Activated CD8-positive, alpha-beta T cell treated with anti-CD3 and anti-CD28 coated beads for 36 hours (primary cell): ENCODE measurements around the gene TMEM31. TPM values are rescaled to one million over a fixed set of nuclear protein-coding genes. Genes with fewer than 3 reads are reported as not detected.

ENCODE experiments used
- ATAC-seq: fragments of 200-7000 bp; cut with Tn5 transposase; one replicate; pipeline ENCODE4 v1.10.0; 2021; ENCODE audit warnings: mild to moderate bottlenecking, moderate library complexity
- CTCF ChIA-PET: fragments of 350-600 bp; sonication (Branson Sonifier 250); formaldehyde crosslinking; loops from one replicate; lab custom pipeline; 2021; ENCODE audit warnings: antibody characterized with exemption; lab: Charles Lee
- POLR2A ChIA-PET: fragments of 350-600 bp; sonication (Branson Sonifier 250); formaldehyde crosslinking; loops from one replicate; lab custom pipeline; 2021; ENCODE audit warnings: antibody characterized with exemption; lab: Charles Lee
- DNase-seq: peaks from one replicate; pipeline ENCODE4 v3.0.0-alpha.2; 2020
- H3K27ac Mint-ChIP-seq: one replicate; pipeline ENCODE4 v1.8.0; 2021; ENCODE audit warnings: mild to moderate bottlenecking, mixed read lengths
- H3K27me3 Mint-ChIP-seq: one replicate; pipeline ENCODE4 v1.8.0; 2021; ENCODE audit warnings: mixed read lengths
- H3K36me3 Mint-ChIP-seq: one replicate; pipeline ENCODE4 v1.8.0; 2021; ENCODE audit warnings: low read depth, mixed read lengths
- H3K4me1 Mint-ChIP-seq: one replicate; pipeline ENCODE4 v1.8.0; 2021; ENCODE audit warnings: low read depth, mixed read lengths
- H3K4me3 Mint-ChIP-seq: one replicate; pipeline ENCODE4 v1.8.0; 2021; ENCODE audit warnings: mild to moderate bottlenecking, moderate library complexity, mixed read lengths
- H3K9me3 Mint-ChIP-seq: one replicate; pipeline ENCODE4 v1.8.0; 2021; ENCODE audit warnings: mixed read lengths
- intact Hi-C: fragments of 100-400 bp; cut with micrococcal nuclease; formaldehyde crosslinking; loops from one replicate; pipeline ENCODE4 v1.10.0; 2022
- total RNA-seq, 2 experiments: library from RNA; stranded (reverse); gene quantifications; one replicate each; pipeline ENCODE4 v1.2.3, GENCODE V29; 2021
- TF ChIP-seq, protein P1 (sequence below): fragments of 200-600 bp; IDR thresholded peaks from one replicate; pipeline ENCODE4 v1.8.0; 2022; ENCODE audit warnings: antibody characterized with exemption, mild to moderate bottlenecking

TMEM31 gene
- total RNA-seq, 2 experiments from 2014 or later: 0.52 to 1.1 TPM

DNA sequence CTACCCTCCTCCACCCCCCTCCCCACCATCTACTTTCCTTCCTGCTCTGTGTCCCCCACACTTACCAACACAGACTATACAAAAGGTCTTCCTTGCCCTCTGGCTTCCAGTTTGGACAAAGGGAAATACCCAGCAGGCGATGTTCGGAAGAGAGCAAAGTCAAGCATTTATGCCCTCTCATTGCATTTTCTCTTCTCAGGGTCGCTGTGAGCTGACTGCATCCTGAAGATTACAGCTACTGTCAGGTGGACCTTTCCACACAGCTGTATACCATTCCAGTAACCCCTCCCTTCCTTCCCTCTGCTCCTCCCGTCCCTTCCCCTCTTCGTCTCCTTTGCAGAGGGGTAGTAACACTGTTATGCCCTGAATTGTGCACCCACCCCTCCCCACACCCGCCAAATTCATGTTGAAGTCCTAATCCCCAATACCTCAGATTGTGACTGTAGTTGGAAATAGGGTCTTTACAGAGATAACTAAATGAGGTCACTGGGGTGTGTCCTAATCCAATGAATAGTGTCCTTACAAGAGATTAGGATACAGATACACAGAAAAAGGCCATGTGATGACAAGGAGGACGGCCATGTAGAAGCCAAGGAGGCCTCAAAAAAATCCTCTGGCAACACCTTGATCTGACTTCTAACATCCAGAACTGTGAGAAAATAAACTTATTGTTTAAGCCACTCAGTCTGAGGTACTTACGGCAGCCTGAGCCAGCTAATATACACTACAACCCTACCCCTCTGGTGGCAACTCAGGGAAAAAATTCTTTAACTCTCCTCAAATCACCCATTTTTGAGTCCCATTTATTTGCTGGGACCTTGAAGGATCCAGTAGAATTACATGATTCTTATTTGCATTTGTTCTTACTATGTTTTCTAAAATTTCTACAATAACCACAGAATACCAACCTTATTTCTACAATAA lies 35.9 kb upstream of the TMEM31 start:
- H3K4me1 Mint-ChIP-seq: peaks cover 4% of the 10 kb centered on the region
- H3K27me3 Mint-ChIP-seq: no peaks in the 10 kb centered on the region
- no peak for ATAC-seq
- no peak overlapping the region for H3K4me3 Mint-ChIP-seq
- TF ChIP-seq, protein P1, sequence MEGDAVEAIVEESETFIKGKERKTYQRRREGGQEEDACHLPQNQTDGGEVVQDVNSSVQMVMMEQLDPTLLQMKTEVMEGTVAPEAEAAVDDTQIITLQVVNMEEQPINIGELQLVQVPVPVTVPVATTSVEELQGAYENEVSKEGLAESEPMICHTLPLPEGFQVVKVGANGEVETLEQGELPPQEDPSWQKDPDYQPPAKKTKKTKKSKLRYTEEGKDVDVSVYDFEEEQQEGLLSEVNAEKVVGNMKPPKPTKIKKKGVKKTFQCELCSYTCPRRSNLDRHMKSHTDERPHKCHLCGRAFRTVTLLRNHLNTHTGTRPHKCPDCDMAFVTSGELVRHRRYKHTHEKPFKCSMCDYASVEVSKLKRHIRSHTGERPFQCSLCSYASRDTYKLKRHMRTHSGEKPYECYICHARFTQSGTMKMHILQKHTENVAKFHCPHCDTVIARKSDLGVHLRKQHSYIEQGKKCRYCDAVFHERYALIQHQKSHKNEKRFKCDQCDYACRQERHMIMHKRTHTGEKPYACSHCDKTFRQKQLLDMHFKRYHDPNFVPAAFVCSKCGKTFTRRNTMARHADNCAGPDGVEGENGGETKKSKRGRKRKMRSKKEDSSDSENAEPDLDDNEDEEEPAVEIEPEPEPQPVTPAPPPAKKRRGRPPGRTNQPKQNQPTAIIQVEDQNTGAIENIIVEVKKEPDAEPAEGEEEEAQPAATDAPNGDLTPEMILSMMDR: no peak
- peaks cover 25% of the 10 kb centered on the region for H3K36me3 Mint-ChIP-seq
- ChIA-PET CTCF (no interaction called here), POLR2A (no interaction called here)
- no peak overlapping the region for H3K27ac Mint-ChIP-seq
- intact Hi-C loops: no loop called here
- DNase-seq: no peak
- H3K9me3 Mint-ChIP-seq: no peaks in the 10 kb centered on the region

DNA sequence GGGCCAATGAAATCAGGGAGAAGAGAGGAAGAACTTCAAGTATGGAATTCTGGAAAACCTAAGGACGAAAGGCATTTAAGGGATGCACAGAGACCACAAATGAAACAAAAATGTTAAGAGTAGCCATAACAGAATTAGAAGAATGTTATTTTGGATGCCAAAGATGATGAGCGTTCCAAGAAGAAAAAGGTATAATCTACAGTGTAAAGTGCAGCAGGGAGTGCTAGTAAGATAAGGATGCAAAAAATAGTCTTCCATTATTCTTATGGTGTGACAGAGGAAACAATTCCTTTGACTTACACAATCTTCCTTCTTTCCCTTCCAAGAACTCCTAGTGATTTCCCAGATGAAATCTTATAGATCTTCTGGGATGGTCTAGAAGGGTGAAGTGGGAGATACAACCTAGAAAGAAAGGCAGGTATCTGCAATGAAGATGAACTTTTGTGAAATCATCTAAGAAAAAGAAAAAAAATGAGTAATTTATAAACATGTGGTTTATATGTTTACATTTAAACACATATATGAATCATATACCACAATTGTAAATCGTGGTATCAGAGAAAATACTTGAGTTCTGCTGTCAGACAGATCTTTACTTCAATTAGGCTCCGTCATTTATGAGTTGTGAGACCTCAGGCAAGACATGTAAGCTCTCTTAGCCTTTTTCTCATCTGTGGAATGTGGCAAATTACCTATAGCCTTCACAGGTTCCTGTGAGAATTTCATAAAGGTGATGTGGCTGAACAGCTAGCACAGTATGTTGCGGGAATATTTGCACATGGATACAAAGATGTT lies 32.3 kb upstream of the TMEM31 start:
- intact Hi-C loops: no loop called here
- TF ChIP-seq, protein P1: no peak
- ATAC-seq (no peak), DNase-seq (no peak)
- H3K4me3 Mint-ChIP-seq: no peak overlapping the region
- CTCF ChIA-PET: no interaction called here
- POLR2A ChIA-PET: no interaction called here
- H3K9me3 Mint-ChIP-seq: no peaks in the 10 kb centered on the region
- H3K36me3 Mint-ChIP-seq: peaks cover 31% of the 10 kb centered on the region
- H3K27me3 Mint-ChIP-seq: no peaks in the 10 kb centered on the region
- H3K4me1 Mint-ChIP-seq: peaks cover 4% of the 10 kb centered on the region
- no peak overlapping the region for H3K27ac Mint-ChIP-seq

DNA sequence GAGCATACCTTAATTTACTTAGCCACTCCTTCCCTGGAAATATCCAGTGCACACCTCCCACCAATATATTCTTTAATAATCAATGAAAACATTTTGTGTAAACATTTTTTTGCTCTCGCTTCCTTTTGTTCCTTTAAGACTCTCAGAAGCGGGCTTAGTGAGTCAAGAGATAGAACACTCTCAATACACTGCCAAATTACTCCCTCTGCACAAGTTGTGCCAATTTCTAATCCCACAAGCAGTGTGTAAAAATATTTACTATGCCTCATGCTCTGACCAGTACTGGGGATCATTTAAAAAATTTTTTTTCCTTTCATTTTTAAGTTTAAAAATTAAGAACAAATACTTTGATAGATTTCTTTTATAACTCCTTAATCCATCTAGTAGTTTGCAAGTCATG lies 29.3 kb upstream of the TMEM31 start:
- CTCF ChIA-PET: no interaction called here
- TF ChIP-seq, protein P1: no peak
- peaks cover 14% of the 10 kb centered on the region for H3K4me1 Mint-ChIP-seq
- intact Hi-C loops: loop anchor here (10.0 kb wide), 2 partner anchors 47 to 147 kb away; no protein-coding TSS in a partner anchor
- no peak overlapping the region for H3K4me3 Mint-ChIP-seq
- ATAC-seq: no peak
- H3K27ac Mint-ChIP-seq: no peak overlapping the region
- H3K36me3 Mint-ChIP-seq: peaks cover 41% of the 10 kb centered on the region
- DNase-seq: no peak
- H3K9me3 Mint-ChIP-seq: no peaks in the 10 kb centered on the region
- POLR2A ChIA-PET: no interaction called here
- H3K27me3 Mint-ChIP-seq: no peaks in the 10 kb centered on the region

DNA sequence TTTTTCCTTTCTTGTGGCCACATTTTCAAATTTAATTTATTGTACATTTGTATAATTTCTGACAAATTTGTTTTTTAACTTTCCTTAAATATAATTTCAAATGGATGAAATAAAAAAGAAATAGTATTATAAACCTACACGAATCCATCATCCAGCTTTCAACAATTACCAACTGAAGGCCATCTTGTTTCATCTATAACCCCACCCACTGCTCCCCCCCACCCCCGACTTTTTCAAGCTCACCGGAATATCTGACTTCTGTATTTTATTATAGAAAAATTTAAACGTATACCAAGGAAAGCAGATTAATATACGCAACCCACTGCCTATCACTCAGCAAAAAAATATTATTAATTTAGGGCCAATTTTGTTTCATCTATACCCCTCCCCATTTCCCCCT lies 25.3 kb upstream of the TMEM31 start:
- Mint-ChIP-seq H3K36me3 (peaks cover 22% of the 10 kb centered on the region), H3K4me3 (no peak overlapping the region), H3K27ac (peak overlapping the region; percentile 96), H3K9me3 (no peaks in the 10 kb centered on the region), H3K4me1 (peaks cover 11% of the 10 kb centered on the region), H3K27me3 (no peaks in the 10 kb centered on the region)
- DNase-seq (peak; percentile 26), ATAC-seq (no peak)
- intact Hi-C loops: loop anchor here (5.0 to 10.0 kb wide), 3 partner anchors 51 to 151 kb away; no protein-coding TSS in a partner anchor
- ChIA-PET CTCF (interaction anchor here (0.8 to 1.0 kb wide), 3 partner anchors 9 to 101 kb away, joined by 3 read pairs; no protein-coding TSS in a partner anchor), POLR2A (no interaction called here)
- TF ChIP-seq, protein P1: no peak
